ENCODE data around the gene DKC1.

The DKC1 gene

DNA sequence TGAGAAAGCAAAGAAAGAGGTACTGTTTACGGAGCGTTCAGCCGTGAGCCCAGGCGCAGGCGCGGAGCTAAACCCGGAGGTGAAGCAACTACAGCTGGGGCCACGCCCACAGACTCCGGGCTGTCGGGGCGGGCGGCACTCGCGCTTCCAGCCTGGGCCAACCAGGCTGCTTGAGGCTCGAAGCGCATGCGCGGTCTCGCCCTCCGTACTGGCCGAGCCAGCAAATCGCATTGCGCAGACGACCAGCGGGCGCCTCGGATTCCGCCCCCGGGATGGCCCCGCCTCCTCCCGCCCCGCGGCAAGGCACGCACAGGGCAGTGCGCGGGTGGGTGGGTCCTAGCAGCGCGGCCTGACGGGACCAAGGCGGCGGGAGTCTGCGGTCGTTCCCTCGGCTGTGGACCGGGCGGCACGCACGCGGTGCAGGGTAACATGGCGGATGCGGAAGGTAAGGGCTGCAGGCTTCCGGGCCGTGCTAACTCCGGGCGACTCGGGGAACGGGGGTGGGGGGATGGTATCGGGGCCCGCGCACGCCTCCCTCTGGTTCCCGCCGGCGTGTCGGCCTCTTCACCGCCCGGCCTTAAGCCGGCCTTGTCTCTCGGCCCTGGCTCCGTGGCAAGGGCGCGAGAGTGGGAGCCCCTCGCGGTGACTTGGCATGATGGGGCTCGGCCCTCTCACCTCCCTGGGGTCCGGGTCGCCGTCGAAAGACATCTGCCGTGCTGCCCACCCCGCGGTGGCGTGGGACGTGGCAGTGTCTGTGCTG is at the start of gene DKC1:
DKC1 (plus strand) TSS at position 328 of the 760 bp plus-strand sequence; CDS start at position 430, 102 bp downstream.
- DNase-seq: peak; percentile 91 to 95

GRCh38 chrX:154714925-154715324 is 47.7 kb upstream of the DKC1 start:
- peak in 1 of 2 experiments; percentile 22 for DNase-seq

DNA sequence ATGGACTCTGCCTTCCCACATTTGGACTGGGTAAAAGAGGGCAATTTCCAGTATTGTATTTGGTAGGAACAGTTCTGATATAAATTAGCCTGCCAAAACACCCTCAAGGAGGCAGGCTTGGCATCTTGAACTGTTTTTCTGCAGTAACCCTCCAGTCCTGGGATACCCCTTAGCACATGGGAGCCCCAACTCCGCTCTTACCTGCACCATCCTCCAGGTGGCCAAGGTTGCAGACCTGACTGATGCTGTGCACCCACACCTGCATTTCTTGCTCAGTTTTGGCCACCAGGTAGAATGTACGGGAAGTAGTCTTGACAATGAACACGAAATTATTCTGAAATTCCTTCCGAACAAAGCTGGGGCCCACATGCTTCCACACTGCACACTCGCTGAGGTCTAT is 46.8 kb upstream of the DKC1 start:
- no peak for DNase-seq

GRCh38 chrX:154717824-154718223 is 44.8 kb upstream of the DKC1 start:
- DNase-seq: no peak

- DNase-seq: no peak
These were observed 44.0 kb upstream of the DKC1 start for GRCh38 chrX:154718616-154719015.

DNA sequence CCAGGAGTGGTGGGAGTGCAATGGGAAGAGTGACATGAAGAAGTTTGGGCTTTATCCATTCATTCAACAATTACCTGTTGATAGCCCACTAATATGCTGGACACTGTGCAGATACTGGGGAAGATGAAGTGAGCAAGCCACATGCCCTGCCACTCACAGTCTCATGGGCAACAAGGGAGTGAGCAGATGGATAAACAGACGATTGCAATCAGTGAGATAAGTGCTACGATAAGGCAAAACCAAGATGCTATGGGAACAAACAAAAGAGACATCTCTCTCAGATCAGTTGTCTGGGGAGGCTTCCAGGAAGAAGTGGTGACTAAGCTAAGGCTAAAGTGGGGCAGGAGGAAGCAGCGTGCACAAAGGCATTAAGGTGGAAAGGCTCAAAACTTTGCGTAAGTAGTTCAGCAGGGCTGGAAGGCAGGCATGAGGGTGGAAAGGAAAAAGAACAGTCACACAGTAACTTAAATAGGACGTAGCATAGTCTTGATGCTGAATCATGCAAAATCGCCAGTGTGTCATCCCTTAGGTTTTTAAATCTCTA is 43.5 kb upstream of the DKC1 start:
- DNase-seq: no peak

GRCh38 chrX:154720067-154720466 is 42.6 kb upstream of the DKC1 start:
- DNase-seq: no peak

- DNase-seq: no peak
These were observed 41.5 kb upstream of the DKC1 start for GRCh38 chrX:154721155-154721554.

GRCh38 chrX:154724993-154725756 is 37.5 kb upstream of the DKC1 start:
- no peak for DNase-seq

GRCh38 chrX:154727418-154727817 is 35.2 kb upstream of the DKC1 start:
- no peak for DNase-seq

DNA sequence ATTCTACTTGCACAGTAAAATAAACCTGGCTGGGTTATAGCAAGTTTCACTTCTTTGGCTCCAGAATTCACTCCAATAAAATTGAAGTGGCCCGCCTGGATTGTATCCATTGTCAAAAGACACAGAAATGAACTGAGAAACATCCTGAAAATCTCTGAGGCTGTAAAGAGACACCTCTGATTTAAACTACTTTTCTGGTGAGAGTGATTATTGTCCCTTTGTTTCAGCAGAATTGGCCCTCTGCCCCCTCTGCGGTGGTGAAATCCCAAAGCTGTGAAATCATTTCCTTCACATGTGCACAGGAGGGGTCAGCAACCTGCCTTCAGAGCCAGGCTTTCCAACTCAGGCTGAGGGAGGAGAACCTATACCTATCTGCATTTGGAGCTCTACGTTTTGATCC is 34.8 kb upstream of the DKC1 start:
- DNase-seq: no peak

DNA sequence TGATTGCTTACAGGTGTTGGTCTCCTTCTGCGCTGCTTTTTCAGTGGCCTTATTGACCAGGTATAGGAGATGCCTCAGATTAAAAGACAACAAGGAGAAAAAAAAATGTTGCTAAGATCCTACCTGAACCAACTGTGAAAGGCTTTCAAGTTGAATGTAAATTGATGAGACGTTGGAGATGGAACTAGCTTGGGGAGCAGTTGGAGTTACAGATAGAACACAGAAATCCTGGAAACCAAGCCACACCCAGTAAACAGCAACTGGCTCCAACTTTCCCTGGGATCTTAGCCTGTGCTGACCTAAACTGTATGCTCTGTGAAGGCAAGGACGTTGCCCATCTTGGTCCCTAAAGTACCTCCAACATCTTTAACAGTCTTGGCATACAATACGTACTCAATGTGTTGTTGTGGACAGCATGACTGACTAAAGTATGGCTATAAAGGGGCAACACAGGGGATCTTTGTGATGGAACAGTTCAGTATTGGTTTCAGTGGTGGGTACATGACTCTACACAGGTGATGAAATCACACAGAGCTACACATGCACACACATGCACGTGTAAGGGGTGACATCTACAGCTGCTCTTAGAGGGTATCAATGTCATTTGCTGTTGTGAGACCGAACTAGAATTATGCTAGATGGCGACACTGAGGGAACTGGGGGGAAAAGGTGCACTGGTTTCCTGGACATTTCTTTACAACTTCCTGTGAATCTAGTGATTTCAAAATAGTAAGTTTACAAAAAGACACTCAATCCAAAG is 34.1 kb upstream of the DKC1 start:
- DNase-seq: no peak

- DNase-seq: no peak
These were observed 33.2 kb upstream of the DKC1 start for GRCh38 chrX:154729439-154729838.

- DNase-seq: no peak
These were observed 32.3 kb upstream of the DKC1 start for GRCh38 chrX:154730253-154730891.

GRCh38 chrX:154731184-154731583 is 31.5 kb upstream of the DKC1 start:
- DNase-seq: no peak

DNA sequence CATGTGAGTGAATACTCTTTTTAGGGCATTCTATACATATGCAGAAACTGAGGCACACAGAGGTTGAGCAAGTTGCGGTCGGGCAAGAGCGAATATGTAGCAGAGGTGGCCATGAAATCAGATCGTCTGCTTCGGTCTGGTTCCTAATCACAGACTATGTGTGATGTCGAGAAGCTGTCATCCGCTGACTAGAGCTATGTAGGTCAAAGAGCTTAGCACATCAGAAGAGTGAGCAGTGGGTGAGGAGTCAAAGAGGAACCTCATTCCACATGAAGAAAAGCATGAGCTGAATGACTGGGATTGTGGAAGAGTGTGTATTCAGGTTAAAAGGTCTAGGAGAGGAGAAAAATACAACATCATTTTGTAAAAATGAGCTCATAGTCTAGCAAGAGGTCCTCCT is 30.8 kb upstream of the DKC1 start:
- no peak for DNase-seq

- no peak for DNase-seq
These were observed 30.1 kb upstream of the DKC1 start for GRCh38 chrX:154732421-154733065.

- DNase-seq: no peak
These were observed 29.6 kb upstream of the DKC1 start for GRCh38 chrX:154733066-154733425.

GRCh38 chrX:154734061-154734781 is 28.4 kb upstream of the DKC1 start:
- no peak for DNase-seq

GRCh38 chrX:154735695-154736393 is 26.8 kb upstream of the DKC1 start:
- DNase-seq: no peak

DNA sequence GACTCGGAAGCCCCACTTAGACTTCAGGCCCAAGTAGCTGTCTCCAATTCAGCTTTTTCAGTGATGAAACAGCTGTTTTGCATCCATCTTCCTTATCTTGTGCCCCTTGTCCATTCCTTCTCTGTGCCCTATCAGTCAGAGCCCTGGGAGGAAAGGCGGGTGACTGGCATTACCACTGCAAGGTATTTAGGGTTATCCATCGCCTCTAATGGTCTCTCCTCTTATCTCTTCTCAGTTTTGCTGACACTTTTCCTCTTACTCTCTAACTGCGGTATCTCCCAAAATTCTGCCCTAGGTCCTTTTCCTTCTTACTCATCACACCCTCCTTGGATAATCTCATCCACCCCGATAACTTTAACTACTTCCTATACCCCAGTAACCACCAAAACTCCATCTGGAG is 25.5 kb upstream of the DKC1 start:
- DNase-seq: no peak

Data from NCI-H1930 (cell line).